Measurements from ENCODE around the gene UBL3.

Gene UBL3

GRCh38 chr13:29850213-29850898 is at the start of gene UBL3:
Gene UBL3 (minus strand): TSS chr13:29850617. CDS start chr13:29849538, 1,079 bp downstream.
- Histone ChIP-seq H4K20me1 (peaks cover 4 to 30% (median 18%) of the 10 kb centered on the region in 11 experiments; a peak in 14 of 22 replicates), H3K4me2 (peak within 1 kb of the TSS; percentile 77 to 98 (median 88)), H3K4me3 (peak within 1 kb of the TSS; percentile 83 to 98 (median 92)), H3K27me3 (no peaks in the 10 kb centered on the region), H3K9me3 (replicated peaks in 1 of 11) (no peaks in the 10 kb centered on the region), H3K9ac (peak within 1 kb of the TSS; percentile 90 to 98 (median 93)), H3K36me3 (no peaks in the 10 kb centered on the region), H3K27ac (peak within 1 kb of the TSS; percentile 84 to 98 (median 90)), H3K4me1 (peaks cover 11 to 27% (median 21%) of the 10 kb centered on the region in 10 experiments)
- TF ChIP-seq Cebpa-rat (IDR thresholded peaks at IDR 0.05) = no peak

- Histone ChIP-seq H4K20me1 (no peaks in the 10 kb centered on the region), H3K4me1 (peaks cover 4 to 8% (median 6%) of the 10 kb centered on the region in 10 experiments), H3K36me3 (no peaks in the 10 kb centered on the region), H3K27me3 (no peaks in the 10 kb centered on the region), H3K27ac (no peak overlapping the region), H3K9ac (no peak overlapping the region), H3K9me3 (replicated peaks in 1 of 11) (peaks cover 7 to 14% (median 10%) of the 10 kb centered on the region in 11 experiments; a peak in 14 of 22 replicates), H3K4me2 (no peak overlapping the region), H3K4me3 (no peak overlapping the region)
- no peak for TF ChIP-seq Cebpa-rat (IDR thresholded peaks at IDR 0.05)
Observed at GRCh38 chr13:29897102-29897501, 46.7 kb upstream of the UBL3 start.

- Histone ChIP-seq H4K20me1 (no peaks in the 10 kb centered on the region), H3K36me3 (no peaks in the 10 kb centered on the region)
Observed at GRCh38 chr13:29893438-29893837, 43.0 kb upstream of the UBL3 start.

GRCh38 chr13:29892151-29892550 is 41.7 kb upstream of the UBL3 start:
- no peaks in the 10 kb centered on the region for H3K36me3 ChIP-seq
- H3K27ac ChIP-seq = no peak overlapping the region
- peaks cover 0 to 11% (median 2%) of the 10 kb centered on the region in 10 experiments; a peak in 6 of 20 replicates for H3K4me1 ChIP-seq
- no peak overlapping the region for H3K9ac ChIP-seq
- H3K4me3 ChIP-seq = no peak overlapping the region
- H3K9me3 ChIP-seq (replicated peaks in 1 of 11) = no peaks in the 10 kb centered on the region
- no peak overlapping the region for H3K4me2 ChIP-seq
- no peak for TF ChIP-seq Cebpa-rat (IDR thresholded peaks at IDR 0.05)
- no peaks in the 10 kb centered on the region for H4K20me1 ChIP-seq
- H3K27me3 ChIP-seq = no peaks in the 10 kb centered on the region

More at GRCh38 chr13:29893438-29893837, 43.0 kb upstream of the UBL3 start:
- TF ChIP-seq Cebpa-rat (IDR thresholded peaks at IDR 0.05) = no peak
- no peaks in the 10 kb centered on the region for H3K9me3 ChIP-seq (replicated peaks in 1 of 11)
- H3K4me3 ChIP-seq = no peak overlapping the region
- H3K27ac ChIP-seq = no peak overlapping the region
- no peaks in the 10 kb centered on the region for H3K27me3 ChIP-seq
- H3K4me1 ChIP-seq = peaks cover 0 to 4% (median 0%) of the 10 kb centered on the region in 10 experiments; a peak in 5 of 20 replicates
- no peak overlapping the region for H3K4me2 ChIP-seq
- no peak overlapping the region for H3K9ac ChIP-seq

- Histone ChIP-seq H3K27me3 (no peaks in the 10 kb centered on the region), H3K36me3 (no peaks in the 10 kb centered on the region), H3K4me1 (peaks cover 0 to 11% (median 2%) of the 10 kb centered on the region in 10 experiments; a peak in 6 of 20 replicates), H3K9me3 (replicated peaks in 1 of 11) (no peaks in the 10 kb centered on the region), H4K20me1 (no peaks in the 10 kb centered on the region), H3K4me2 (0 out of 22 replicates have a peak overlapping the region, but pooled peaks of 1 of the 11 experiments have one; percentile 7), H3K9ac (no peak overlapping the region), H3K27ac (no peak overlapping the region), H3K4me3 (no peak overlapping the region)
- no peak for TF ChIP-seq Cebpa-rat (IDR thresholded peaks at IDR 0.05)
Observed at GRCh38 chr13:29889111-29889510, 38.7 kb upstream of the UBL3 start.

GRCh38 chr13:29888306-29888705 is 37.9 kb upstream of the UBL3 start:
- Histone ChIP-seq H3K36me3 (no peaks in the 10 kb centered on the region), H3K27me3 (no peaks in the 10 kb centered on the region), H3K9me3 (replicated peaks in 1 of 11) (no peaks in the 10 kb centered on the region), H3K27ac (no peak overlapping the region), H3K4me1 (peaks cover 0 to 11% (median 2%) of the 10 kb centered on the region in 10 experiments; a peak in 6 of 20 replicates), H4K20me1 (no peaks in the 10 kb centered on the region), H3K4me2 (peak overlapping the region in 2 of 11 experiments; percentile 17 to 20; a peak in 4 of 22 replicates), H3K4me3 (no peak overlapping the region), H3K9ac (no peak overlapping the region)
- TF ChIP-seq Cebpa-rat (IDR thresholded peaks at IDR 0.05) = peak in 9 of 11 experiments; percentile 41 to 92 (median 53); a peak in 11 of 22 replicates

- Histone ChIP-seq H3K9me3 (replicated peaks in 1 of 11) (no peaks in the 10 kb centered on the region), H3K36me3 (no peaks in the 10 kb centered on the region), H3K27ac (no peak overlapping the region), H3K4me3 (no peak overlapping the region), H3K4me1 (peaks cover 0 to 11% (median 2%) of the 10 kb centered on the region in 10 experiments; a peak in 6 of 20 replicates), H4K20me1 (no peaks in the 10 kb centered on the region), H3K4me2 (no peak overlapping the region), H3K9ac (no peak overlapping the region), H3K27me3 (no peaks in the 10 kb centered on the region)
- TF ChIP-seq Cebpa-rat (IDR thresholded peaks at IDR 0.05) = no peak
Observed at GRCh38 chr13:29887686-29888085, 37.3 kb upstream of the UBL3 start.

GRCh38 chr13:29887030-29887557 is 36.7 kb upstream of the UBL3 start:
- Histone ChIP-seq H4K20me1 (no peaks in the 10 kb centered on the region), H3K9ac (no peak overlapping the region), H3K36me3 (no peaks in the 10 kb centered on the region), H3K4me3 (no peak overlapping the region), H3K27me3 (no peaks in the 10 kb centered on the region), H3K9me3 (replicated peaks in 1 of 11) (no peaks in the 10 kb centered on the region), H3K27ac (no peak overlapping the region), H3K4me2 (no peak overlapping the region), H3K4me1 (peaks cover 0 to 11% (median 3%) of the 10 kb centered on the region in 10 experiments; a peak in 6 of 20 replicates)
- TF ChIP-seq Cebpa-rat (IDR thresholded peaks at IDR 0.05) = no peak

GRCh38 chr13:29886446-29886845 is 36.0 kb upstream of the UBL3 start:
- H4K20me1 ChIP-seq = no peaks in the 10 kb centered on the region
- H3K27ac ChIP-seq = no peak overlapping the region
- no peak for TF ChIP-seq Cebpa-rat (IDR thresholded peaks at IDR 0.05)

More at GRCh38 chr13:29886446-29886845, 36.0 kb upstream of the UBL3 start:
- Histone ChIP-seq H3K4me3 (no peak overlapping the region), H3K27me3 (no peaks in the 10 kb centered on the region), H3K9me3 (replicated peaks in 1 of 11) (no peaks in the 10 kb centered on the region), H3K4me1 (peaks cover 0 to 11% (median 4%) of the 10 kb centered on the region in 10 experiments; a peak in 6 of 20 replicates), H3K36me3 (no peaks in the 10 kb centered on the region), H3K9ac (no peak overlapping the region), H3K4me2 (no peak overlapping the region)

Measured in BLaER1 treated with 17β-estradiol and CSF1 and Interleukin-3, amounts not matched to agents 10 nM and 100 nM (cell line).